D341Med (cell line): ENCODE data around the gene PFKP.
"Not testable (repeated sequence)": the region's sequence is repeated elsewhere in the genome, so short reads cannot be mapped to it uniquely, and the experiment has no call there.

ENCODE experiments used
- DNase-seq: peaks from one replicate; pipeline ENCODE4 v3.0.0; 2012; ENCODE audit warnings: low spot score

PFKP gene

GRCh38 chr10:3046981-3047547, 20.3 kb upstream of the PFKP start:
- DNase-seq = no peak

- no peak for DNase-seq
Observed at GRCh38 chr10:3047596-3047995, 19.8 kb upstream of the PFKP start.

- DNase-seq = no peak
Observed at GRCh38 chr10:3048119-3049019, 19.0 kb upstream of the PFKP start.

GRCh38 chr10:3051692-3052091, 15.7 kb upstream of the PFKP start:
- DNase-seq = no peak

- no peak for DNase-seq
Observed at GRCh38 chr10:3053155-3053554, 14.2 kb upstream of the PFKP start.

- DNase-seq = no peak
Observed at GRCh38 chr10:3054183-3054850, 13.0 kb upstream of the PFKP start.

- no peak for DNase-seq
Observed at GRCh38 chr10:3054851-3055199, 12.5 kb upstream of the PFKP start.

GRCh38 chr10:3056280-3057037, 10.9 kb upstream of the PFKP start:
- DNase-seq = no peak

GRCh38 chr10:3057946-3058345, 9.4 kb upstream of the PFKP start:
- DNase-seq = no peak

- no peak for DNase-seq
Observed at GRCh38 chr10:3059974-3060373, 7.4 kb upstream of the PFKP start.

- DNase-seq = no peak
Observed at GRCh38 chr10:3060481-3060889, 6.9 kb upstream of the PFKP start.

- not testable (repeated sequence) for DNase-seq
Observed at GRCh38 chr10:3061323-3061898, 5.9 kb upstream of the PFKP start.

GRCh38 chr10:3062502-3063186, 4.7 kb upstream of the PFKP start:
- DNase-seq = no peak

- no peak for DNase-seq
Observed at GRCh38 chr10:3064423-3064822, 2.9 kb upstream of the PFKP start.

GRCh38 chr10:3065622-3066021, 1.7 kb upstream of the PFKP start:
- no peak for DNase-seq

GRCh38 chr10:3066317-3067117, 831 bp upstream of the PFKP start:
- DNase-seq = no peak

GRCh38 chr10:3067859-3068179, 471 bp downstream of the PFKP start:
- peak; percentile 58 for DNase-seq

GRCh38 chr10:3068201-3068967, 1.0 kb downstream of the PFKP start:
- DNase-seq = peak; percentile 80

- peak; percentile 83 for DNase-seq
Observed at GRCh38 chr10:3068968-3069737, 1.8 kb downstream of the PFKP start.
